Astrocyte (in vitro differentiated cells and primary cell): ENCODE data around the gene SEMA6A. TPM values are rescaled to one million over a fixed set of nuclear protein-coding genes. Genes with fewer than 3 reads are reported as not detected.

Source experiments
- DNase-seq: peaks from one replicate; pipeline ENCODE4 v3.0.0-alpha.2; 2010; ENCODE audit warnings: low read depth
- FAIRE-seq: peaks from 2 replicates; lab custom pipeline; 2011; peaks lifted over from hg19 to GRCh38; lab: Jason Lieb, UNC
- H2AFZ ChIP-seq: 2 replicates; pipeline ENCODE4 v1.6.0; 2012; ENCODE audit warnings: low read depth, low read length, inconsistent platforms
- H3K27ac ChIP-seq: 2 replicates; pipeline ENCODE4 v1.5.1; 2011; ENCODE audit warnings: low read depth, low read length, inconsistent platforms
- H3K27me3 ChIP-seq: 2 replicates; pipeline ENCODE4 v1.6.0; 2011; ENCODE audit warnings: low read length, inconsistent platforms; ENCODE audit not compliant: insufficient read depth
- H3K36me3 ChIP-seq: 2 replicates; pipeline ENCODE4 v1.5.1; 2011; ENCODE audit warnings: low read length, inconsistent platforms; ENCODE audit not compliant: insufficient read depth
- H3K4me1 ChIP-seq: 2 replicates; pipeline ENCODE4 v1.5.1; 2011; ENCODE audit warnings: low read length, inconsistent platforms; ENCODE audit not compliant: insufficient read depth
- H3K4me2 ChIP-seq: 2 replicates; pipeline ENCODE4 v1.6.0; 2012; ENCODE audit warnings: low read length, inconsistent platforms
- H3K4me3 ChIP-seq: 2 replicates; pipeline ENCODE4 v1.5.1; 2011; ENCODE audit warnings: low read depth, mild to moderate bottlenecking, low read length, inconsistent platforms; ENCODE audit not compliant: insufficient read depth
- H3K79me2 ChIP-seq: 2 replicates; pipeline ENCODE4 v1.6.0; 2012; ENCODE audit warnings: mild to moderate bottlenecking, low read length, inconsistent platforms; ENCODE audit not compliant: insufficient read depth
- H3K9ac ChIP-seq: 2 replicates; pipeline ENCODE4 v1.6.0; 2012; ENCODE audit warnings: mild to moderate bottlenecking, low read length, inconsistent platforms
- H3K9me3 ChIP-seq: 2 replicates; pipeline ENCODE4 v1.5.1; 2012; ENCODE audit warnings: low read depth, mild to moderate bottlenecking, low read length, inconsistent platforms; ENCODE audit not compliant: insufficient read depth
- H4K20me1 ChIP-seq: 2 replicates; pipeline ENCODE4 v1.6.0; 2012; ENCODE audit warnings: low read length, inconsistent platforms; ENCODE audit not compliant: insufficient read depth
- H3K27ac Mint-ChIP-seq: one replicate; pipeline ENCODE4 v1.8.0; 2021; ENCODE audit warnings: mild to moderate bottlenecking, mixed read lengths; ENCODE audit not compliant: unreplicated experiment
- H3K27me3 Mint-ChIP-seq: one replicate; pipeline ENCODE4 v1.8.0; 2021; ENCODE audit warnings: low read depth, mixed read lengths; ENCODE audit not compliant: unreplicated experiment
- H3K36me3 Mint-ChIP-seq: one replicate; pipeline ENCODE4 v1.8.0; 2021; ENCODE audit warnings: low read depth, mixed read lengths; ENCODE audit not compliant: unreplicated experiment
- H3K4me1 Mint-ChIP-seq: one replicate; pipeline ENCODE4 v1.8.0; 2021; ENCODE audit warnings: low read depth, mixed read lengths; ENCODE audit not compliant: unreplicated experiment
- H3K4me3 Mint-ChIP-seq: one replicate; pipeline ENCODE4 v1.8.0; 2021; ENCODE audit warnings: mild to moderate bottlenecking, moderate library complexity, mixed read lengths; ENCODE audit not compliant: unreplicated experiment
- H3K9me3 Mint-ChIP-seq: one replicate; pipeline ENCODE4 v1.8.0; 2021; ENCODE audit warnings: mild to moderate bottlenecking, mixed read lengths; ENCODE audit not compliant: unreplicated experiment
- EZH2 ChIP-seq: IDR thresholded peaks from 2 replicates; pipeline ENCODE4 v1.6.1; 2012; ENCODE audit warnings: mild to moderate bottlenecking, low read length, inconsistent platforms; ENCODE audit not compliant: insufficient read depth
- total RNA-seq: library from RNA; stranded (reverse); gene quantifications from 2 replicates; pipeline ENCODE4 v1.2.1, GENCODE V29; 2021
- TF ChIP-seq, protein P1 (sequence below): IDR thresholded peaks from 2 replicates; pipeline ENCODE4 v1.5.1; 2011; ENCODE audit warnings: low read depth, mild to moderate bottlenecking, inconsistent platforms, low read length, moderate library complexity; ENCODE audit not compliant: insufficient read depth

The SEMA6A gene
- total RNA-seq, 1 donor from 2014 or later: 34.2 TPM

- FAIRE-seq (no peak), DNase-seq (no peak)
- no peak overlapping the region for H3K27ac Mint-ChIP-seq
- H3K27ac ChIP-seq: no peak overlapping the region
- H3K36me3 Mint-ChIP-seq: no peaks in the 10 kb centered on the region
- TF ChIP-seq, protein P1, sequence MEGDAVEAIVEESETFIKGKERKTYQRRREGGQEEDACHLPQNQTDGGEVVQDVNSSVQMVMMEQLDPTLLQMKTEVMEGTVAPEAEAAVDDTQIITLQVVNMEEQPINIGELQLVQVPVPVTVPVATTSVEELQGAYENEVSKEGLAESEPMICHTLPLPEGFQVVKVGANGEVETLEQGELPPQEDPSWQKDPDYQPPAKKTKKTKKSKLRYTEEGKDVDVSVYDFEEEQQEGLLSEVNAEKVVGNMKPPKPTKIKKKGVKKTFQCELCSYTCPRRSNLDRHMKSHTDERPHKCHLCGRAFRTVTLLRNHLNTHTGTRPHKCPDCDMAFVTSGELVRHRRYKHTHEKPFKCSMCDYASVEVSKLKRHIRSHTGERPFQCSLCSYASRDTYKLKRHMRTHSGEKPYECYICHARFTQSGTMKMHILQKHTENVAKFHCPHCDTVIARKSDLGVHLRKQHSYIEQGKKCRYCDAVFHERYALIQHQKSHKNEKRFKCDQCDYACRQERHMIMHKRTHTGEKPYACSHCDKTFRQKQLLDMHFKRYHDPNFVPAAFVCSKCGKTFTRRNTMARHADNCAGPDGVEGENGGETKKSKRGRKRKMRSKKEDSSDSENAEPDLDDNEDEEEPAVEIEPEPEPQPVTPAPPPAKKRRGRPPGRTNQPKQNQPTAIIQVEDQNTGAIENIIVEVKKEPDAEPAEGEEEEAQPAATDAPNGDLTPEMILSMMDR: no peak
- TF ChIP-seq EZH2: no peak
- no peaks in the 10 kb centered on the region for H3K27me3 Mint-ChIP-seq
- no peak overlapping the region for H3K9ac ChIP-seq
- H2AFZ ChIP-seq: no peak overlapping the region
- H4K20me1 ChIP-seq: no peaks in the 10 kb centered on the region
- H3K4me3 ChIP-seq: no peak overlapping the region
- no peaks in the 10 kb centered on the region for H3K36me3 ChIP-seq
- no peaks in the 10 kb centered on the region for H3K9me3 Mint-ChIP-seq
- no peaks in the 10 kb centered on the region for H3K4me1 Mint-ChIP-seq
- H3K4me2 ChIP-seq: no peak overlapping the region
- H3K4me1 ChIP-seq: no peaks in the 10 kb centered on the region
- H3K79me2 ChIP-seq: no peaks in the 10 kb centered on the region
- H3K4me3 Mint-ChIP-seq: no peak overlapping the region
- no peaks in the 10 kb centered on the region for H3K27me3 ChIP-seq
- no peaks in the 10 kb centered on the region for H3K9me3 ChIP-seq
Measured at GRCh38 chr5:116395631-116396203, 178.9 kb downstream of the SEMA6A start.

DNA sequence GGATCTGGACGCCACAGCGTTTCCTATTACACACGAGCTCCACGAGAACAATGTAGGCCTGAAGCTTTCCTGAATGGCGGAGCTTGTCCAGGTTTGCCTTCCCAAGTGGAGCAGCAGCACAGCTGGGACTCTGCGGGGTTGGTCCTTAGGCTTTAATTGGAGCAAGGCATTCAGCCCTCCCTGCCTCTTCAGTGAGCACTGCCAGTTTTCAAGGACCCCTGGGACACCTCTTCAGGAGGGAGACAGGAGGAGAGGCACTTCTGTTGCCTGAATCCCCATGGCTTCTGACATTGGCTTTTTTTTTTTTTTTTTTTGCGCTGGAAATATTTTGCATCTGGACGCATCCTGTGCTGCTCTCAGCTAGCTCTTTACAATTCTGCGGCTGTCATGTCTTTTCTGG lies 179.4 kb downstream of the SEMA6A start:
- H3K36me3 ChIP-seq: no peaks in the 10 kb centered on the region
- FAIRE-seq (no peak), DNase-seq (no peak)
- H3K27me3 Mint-ChIP-seq: no peaks in the 10 kb centered on the region
- no peaks in the 10 kb centered on the region for H3K9me3 Mint-ChIP-seq
- H3K4me3 ChIP-seq: no peak overlapping the region
- no peaks in the 10 kb centered on the region for H3K79me2 ChIP-seq
- no peak overlapping the region for H3K9ac ChIP-seq
- no peaks in the 10 kb centered on the region for H4K20me1 ChIP-seq
- no peak for TF ChIP-seq EZH2
- TF ChIP-seq, protein P1: no peak
- H3K4me2 ChIP-seq: no peak overlapping the region
- H2AFZ ChIP-seq: no peak overlapping the region
- no peaks in the 10 kb centered on the region for H3K9me3 ChIP-seq
- no peak overlapping the region for H3K27ac Mint-ChIP-seq
- H3K27ac ChIP-seq: no peak overlapping the region
- H3K4me1 Mint-ChIP-seq: no peaks in the 10 kb centered on the region
- H3K36me3 Mint-ChIP-seq: no peaks in the 10 kb centered on the region
- no peaks in the 10 kb centered on the region for H3K27me3 ChIP-seq
- H3K4me1 ChIP-seq: no peaks in the 10 kb centered on the region
- no peak overlapping the region for H3K4me3 Mint-ChIP-seq

DNA sequence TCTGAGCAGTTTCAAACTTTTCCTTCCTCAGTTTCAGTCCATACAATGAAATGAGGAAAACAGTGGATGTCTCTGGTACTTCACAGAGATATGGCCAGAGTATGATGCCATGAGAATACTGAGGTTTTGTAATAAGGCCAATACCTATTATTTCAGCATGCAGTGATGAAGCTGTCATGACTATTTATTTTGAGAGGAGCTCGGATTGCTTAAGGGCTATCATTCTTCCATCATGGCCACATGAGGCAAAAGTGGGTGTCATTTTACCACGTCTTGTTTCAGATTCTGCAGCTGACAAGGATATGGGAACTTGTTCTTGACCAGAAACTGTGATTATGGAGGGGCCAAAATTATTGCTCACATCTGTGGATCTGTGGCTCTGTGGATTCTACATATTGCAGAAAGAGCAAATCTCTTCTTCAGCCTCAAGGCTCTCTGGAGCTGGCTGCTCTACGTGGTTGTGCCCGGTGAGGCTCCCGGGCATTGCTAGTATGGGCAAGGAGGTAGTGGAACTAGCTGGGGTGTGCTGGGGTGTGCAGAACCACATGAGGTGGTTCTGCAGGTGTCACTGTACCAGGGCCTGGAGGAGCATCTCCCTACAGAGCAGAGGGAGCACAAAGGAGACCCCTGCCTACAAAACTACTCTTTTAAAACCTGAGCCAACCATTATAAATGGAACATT lies 180.3 kb downstream of the SEMA6A start:
- Histone ChIP-seq H3K9me3 (no peaks in the 10 kb centered on the region), H3K27ac (no peak overlapping the region), H2AFZ (no peak overlapping the region), H3K4me1 (no peaks in the 10 kb centered on the region), H3K79me2 (no peaks in the 10 kb centered on the region), H4K20me1 (no peaks in the 10 kb centered on the region), H3K4me3 (no peak overlapping the region), H3K36me3 (no peaks in the 10 kb centered on the region), H3K4me2 (no peak overlapping the region), H3K9ac (no peak overlapping the region), H3K27me3 (no peaks in the 10 kb centered on the region)
- no peaks in the 10 kb centered on the region for H3K36me3 Mint-ChIP-seq
- H3K9me3 Mint-ChIP-seq: no peaks in the 10 kb centered on the region
- DNase-seq (no peak), FAIRE-seq (no peak)
- no peaks in the 10 kb centered on the region for H3K4me1 Mint-ChIP-seq
- H3K27me3 Mint-ChIP-seq: no peaks in the 10 kb centered on the region
- TF ChIP-seq, protein P1: no peak
- no peak for TF ChIP-seq EZH2
- no peak overlapping the region for H3K4me3 Mint-ChIP-seq
- H3K27ac Mint-ChIP-seq: no peak overlapping the region
